NCI-H345 treated with DMSO at 0.1 percent for 48 hours (cell line): ENCODE results near the gene SNORC.

ENCODE experiments used
- DNase-seq: peaks from one replicate; lab custom pipeline; 2025; ENCODE audit not compliant: unreplicated experiment; lab: John Stamatoyannopoulos, UW

The SNORC gene

GRCh38 chr2:232925153-232925820 is 55.2 kb downstream of the SNORC start:
- no peak for DNase-seq

- DNase-seq: no peak
These were observed 55.7 kb downstream of the SNORC start for GRCh38 chr2:232925821-232926156.

- DNase-seq: no peak
These were observed 56.4 kb downstream of the SNORC start for GRCh38 chr2:232926431-232926939.

- DNase-seq: no peak
These were observed 57.1 kb downstream of the SNORC start for GRCh38 chr2:232927032-232927792.

GRCh38 chr2:232927793-232928550 is 57.9 kb downstream of the SNORC start:
- no peak for DNase-seq
